ENCODE measurements around the gene LRRC39. TPM values are rescaled to one million over a fixed set of nuclear protein-coding genes. Genes with fewer than 3 reads are reported as not detected.

Gene LRRC39
- total and polyA plus RNA-seq, 3 donors from 2014 or later, result 2.9 to 15.6 (median 4.6) TPM

GRCh38 chr1:100132566-100133477 is 45.2 kb downstream of the LRRC39 start, which contains the start of the genes SASS6 and TRMT13:
Gene SASS6, minus strand, starts transcription at chr1:100132930. Its CDS starts 116 bp downstream, at chr1:100132814.
Gene TRMT13, plus strand, starts transcription at chr1:100133163. Its CDS starts 6 bp downstream, at chr1:100133169.
- no peaks in the 10 kb centered on the region for H3K9me3 ChIP-seq
- peak within 1 kb of the TSS; percentile 79 to 81 for H3K27ac ChIP-seq
- H3K27me3 ChIP-seq, result no peaks in the 10 kb centered on the region
- WGBS, 2 donors, result 0 to 1% methylated on average over 46 to 57 of the region's 57 CpGs
- peak within 1 kb of the TSS; percentile 83 to 86 for H3K4me3 ChIP-seq
- intact Hi-C loops (cut with DNase I; ENCODE audit: low total_unique reads), result loop anchor here (5.0 kb wide), 1 partner anchor 96 kb away; a partner anchor contains a TSS
- no peaks in the 10 kb centered on the region for H3K36me3 ChIP-seq (ENCODE audit: low read depth, missing control alignments)
- peak in 1 of 3 experiments; percentile 29 for TF ChIP-seq CTCF (IDR thresholded peaks at IDR 0.05)
- no peak for TF ChIP-seq POLR2A (IDR thresholded peaks at IDR 0.05)
- H3K4me1 ChIP-seq, result peaks cover 9% of the 10 kb centered on the region
- peak; percentile 98 for DNase-seq

- no peak for DNase-seq
- 50 to 69% methylated on average over 8 of the region's 8 CpGs for WGBS, 2 donors
- intact Hi-C loops (cut with DNase I; ENCODE audit: low total_unique reads), result loop anchor here (5.0 kb wide), 1 partner anchor 94 kb away; a partner anchor contains a TSS
Measured at GRCh38 chr1:100131623-100132022, 46.4 kb downstream of the LRRC39 start.

GRCh38 chr1:100130552-100131077 is 47.4 kb downstream of the LRRC39 start:
- no peak for TF ChIP-seq CTCF (IDR thresholded peaks at IDR 0.05)
- no peak for TF ChIP-seq POLR2A (IDR thresholded peaks at IDR 0.05)
- 74 to 80% methylated on average over 5 of the region's 5 CpGs for WGBS, 2 donors

More at GRCh38 chr1:100131623-100132022, 46.4 kb downstream of the LRRC39 start:
- Histone ChIP-seq H3K27me3 (no peaks in the 10 kb centered on the region), H3K36me3 (ENCODE audit: low read depth, missing control alignments) (no peaks in the 10 kb centered on the region), H3K9me3 (no peaks in the 10 kb centered on the region), H3K4me3 (peak overlapping the region in 1 of 2 donors; percentile 86), H3K27ac (no peak overlapping the region), H3K4me1 (peaks cover 9% of the 10 kb centered on the region)
- TF ChIP-seq POLR2A (IDR thresholded peaks at IDR 0.05) (no peak), CTCF (IDR thresholded peaks at IDR 0.05) (no peak)

GRCh38 chr1:100127226-100127625 is 50.8 kb downstream of the LRRC39 start:
- Histone ChIP-seq H3K27ac (peak overlapping the region in 1 of 2 donors; percentile 37), H3K9me3 (no peaks in the 10 kb centered on the region), H3K36me3 (ENCODE audit: low read depth, missing control alignments) (no peaks in the 10 kb centered on the region), H3K27me3 (no peaks in the 10 kb centered on the region), H3K4me1 (no peaks in the 10 kb centered on the region), H3K4me3 (no peak overlapping the region)
- DNase-seq, result no peak
- TF ChIP-seq CTCF (IDR thresholded peaks at IDR 0.05) (no peak), POLR2A (IDR thresholded peaks at IDR 0.05) (no peak)
- intact Hi-C loops (cut with DNase I; ENCODE audit: low total_unique reads), result no loop called here
- 38 to 44% methylated on average over 1 of the region's 1 CpG for WGBS, 2 donors

More at GRCh38 chr1:100130552-100131077, 47.4 kb downstream of the LRRC39 start:
- H3K4me3 ChIP-seq, result no peak overlapping the region
- peaks cover 9% of the 10 kb centered on the region for H3K4me1 ChIP-seq
- no peak overlapping the region for H3K27ac ChIP-seq
- no peaks in the 10 kb centered on the region for H3K9me3 ChIP-seq
- no peak for DNase-seq
- no peaks in the 10 kb centered on the region for H3K36me3 ChIP-seq (ENCODE audit: low read depth, missing control alignments)
- intact Hi-C loops (cut with DNase I; ENCODE audit: low total_unique reads), result loop anchor here (5.0 kb wide), 1 partner anchor 93 kb away; a partner anchor contains a TSS
- no peaks in the 10 kb centered on the region for H3K27me3 ChIP-seq

Measured in testis (tissue), 3 donors.